NCI-H2227 (cell line): Measurements from ENCODE around the gene ZNF165.
A peak's percentile ranks its signal among the peaks of the same experiment; 100 is the strongest.
"Not testable (repeated sequence)": the region's sequence is repeated elsewhere in the genome, so short reads cannot be mapped to it uniquely, and the experiment has no call there.

Source experiments
- DNase-seq: peaks from one replicate; lab custom pipeline; 2025; ENCODE audit not compliant: unreplicated experiment; lab: John Stamatoyannopoulos, UW

ZNF165 gene

GRCh38 chr6:28118217-28118616 is 37.8 kb downstream of the ZNF165 start:
- no peak for DNase-seq

GRCh38 chr6:28121876-28122275 is 41.5 kb downstream of the ZNF165 start:
- no peak for DNase-seq

- DNase-seq, result not testable (repeated sequence)
These were observed 41.9 kb downstream of the ZNF165 start for GRCh38 chr6:28122283-28122682.

- peak; percentile 95 for DNase-seq
These were observed 44.1 kb downstream of the ZNF165 start, which contains the start of gene ZSCAN16 for GRCh38 chr6:28124350-28124970. TSS of gene ZSCAN16 (plus strand) at chr6:28124609. CDS start at chr6:28125444, 835 bp downstream.

- DNase-seq, result no peak
These were observed 44.6 kb downstream of the ZNF165 start for GRCh38 chr6:28124971-28125353.

GRCh38 chr6:28125401-28125800 is 45.0 kb downstream of the ZNF165 start:
- no peak for DNase-seq

- DNase-seq, result peak; percentile 60
These were observed 53.6 kb downstream of the ZNF165 start for GRCh38 chr6:28134015-28134414.

- DNase-seq, result no peak
These were observed 54.3 kb downstream of the ZNF165 start for GRCh38 chr6:28134716-28135115.

GRCh38 chr6:28135393-28135792 is 55.0 kb downstream of the ZNF165 start:
- DNase-seq, result no peak

GRCh38 chr6:28136585-28137504 is 56.5 kb downstream of the ZNF165 start:
- peak; percentile 94 for DNase-seq

GRCh38 chr6:28137505-28137981 is 57.2 kb downstream of the ZNF165 start:
- DNase-seq, result peak; percentile 14
